GM19395 (cell line): Measurements from ENCODE around the gene CNTNAP1.
"Not testable (repeated sequence)": the region's sequence is repeated elsewhere in the genome, so short reads cannot be mapped to it uniquely, and the experiment has no call there.

ENCODE experiments used
- ATAC-seq: cut with Tn5 transposase; IDR thresholded peaks from one replicate; pipeline ENCODE4 v1.9.1; 2021; ENCODE audit warnings: mild to moderate bottlenecking, moderate library complexity; ENCODE audit not compliant: unreplicated experiment

Gene CNTNAP1

GRCh38 chr17:42723636-42724035 lies 41.3 kb downstream of the CNTNAP1 start:
- ATAC-seq, result no peak

GRCh38 chr17:42725143-42725542 lies 42.8 kb downstream of the CNTNAP1 start:
- no peak for ATAC-seq

- ATAC-seq, result no peak
These were observed 58.4 kb downstream of the CNTNAP1 start for GRCh38 chr17:42740699-42741098.

GRCh38 chr17:42742916-42743315 lies 60.6 kb downstream of the CNTNAP1 start:
- not testable (repeated sequence) for ATAC-seq

- ATAC-seq, result no peak
These were observed 61.4 kb downstream of the CNTNAP1 start for GRCh38 chr17:42743595-42744282.

GRCh38 chr17:42744283-42744805 lies 62.0 kb downstream of the CNTNAP1 start:
- ATAC-seq, result peak; percentile 63

GRCh38 chr17:42744806-42745617 lies 62.7 kb downstream of the CNTNAP1 start, which contains the start of gene EZH1:
Gene EZH1, minus strand, starts transcription at chr17:42745040. Its CDS starts 16,099 bp downstream, at chr17:42728941.
- peak; percentile 79 for ATAC-seq

GRCh38 chr17:42748202-42748907 lies 66.0 kb downstream of the CNTNAP1 start:
- ATAC-seq, result no peak

GRCh38 chr17:42748908-42749798 lies 66.8 kb downstream of the CNTNAP1 start:
- ATAC-seq, result no peak
